Tibial artery (tissue), 4 donors: ENCODE results near the gene RNF7.
"Not testable (repeated sequence)": the region's sequence is repeated elsewhere in the genome, so short reads cannot be mapped to it uniquely, and the experiment has no call there.

Source experiments
- DNase-seq, 2 donors: peaks; one replicate each; pipeline ENCODE4 v3.0.0-alpha.2; 2019
- H3K27ac ChIP-seq, 2 donors: fragments of 200-600 bp; sonication (generic) in 1 of 2; 1 replicate in 1 of 2; 2 replicates in 1 of 2; pipeline ENCODE4 v1.5.1; 2018 to 2019; ENCODE audit warnings: mild to moderate bottlenecking in 1 of 2
- H3K27me3 ChIP-seq, 2 donors: fragments of 200-600 bp; sonication (generic) in 1 of 2; one replicate each; pipeline versions ENCODE4 v1.5.1 to v1.6.0; 2016 to 2019
- H3K36me3 ChIP-seq, 3 donors: fragments of 200-600 bp; sonication (generic) in 2 of 3; one replicate each; pipeline ENCODE4 v1.5.1; 2016 to 2019; ENCODE audit warnings: mild to moderate bottlenecking in 2 of 3
- H3K4me1 ChIP-seq, 4 donors: fragments of 200-600 bp; sonication (generic) in 2 of 4; 1 replicate in 3 of 4; 2 replicates in 1 of 4; pipeline ENCODE4 v1.5.1; 2016 to 2019
- H3K4me3 ChIP-seq, 2 donors: fragments of 200-600 bp; sonication (generic) in 1 of 2; 1 replicate in 1 of 2; 2 replicates in 1 of 2; pipeline ENCODE4 v1.5.1; 2018 to 2019; ENCODE audit warnings: mild to moderate bottlenecking in 2 of 2
- H3K9me3 ChIP-seq, 3 donors: fragments of 200-600 bp; sonication (generic) in 1 of 3; one replicate each; pipeline ENCODE4 v1.5.1; 2016 to 2019
- CTCF ChIP-seq, 2 experiments: fragments of 200-600 bp in 1 of 2; fragments of 450-650 bp in 1 of 2; IDR thresholded peaks; one replicate each; pipeline ENCODE4 v1.5.1; 2017 to 2019; ENCODE audit warnings: antibody characterized with exemption in 2 of 2, mild to moderate bottlenecking in 1 of 2, moderate library complexity in 1 of 2
- intact Hi-C: fragments of 100-400 bp; cut with DNase I; formaldehyde crosslinking; loops from one replicate; pipeline ENCODE4 v1.15.0; 2023; ENCODE audit warnings: low total_unique reads

Gene RNF7

GRCh38 chr3:141783632-141784031, 45.5 kb downstream of the RNF7 start:
- Histone ChIP-seq H3K27ac (no peak overlapping the region), H3K9me3 (no peaks in the 10 kb centered on the region), H3K27me3 (no peaks in the 10 kb centered on the region), H3K4me1 (no peaks in the 10 kb centered on the region), H3K36me3 (no peaks in the 10 kb centered on the region), H3K4me3 (no peak overlapping the region)
- intact Hi-C loops, result no loop called here
- TF ChIP-seq CTCF (IDR thresholded peaks at IDR 0.05), result no peak
- DNase-seq, result no peak

- Histone ChIP-seq H3K4me3 (no peak overlapping the region), H3K36me3 (no peaks in the 10 kb centered on the region), H3K27me3 (no peaks in the 10 kb centered on the region), H3K27ac (no peak overlapping the region), H3K9me3 (no peaks in the 10 kb centered on the region), H3K4me1 (no peaks in the 10 kb centered on the region)
- TF ChIP-seq CTCF (IDR thresholded peaks at IDR 0.05), result no peak
- DNase-seq, result no peak
- intact Hi-C loops, result no loop called here
Measured at GRCh38 chr3:141784096-141784495, 46.0 kb downstream of the RNF7 start.

- no peak overlapping the region for H3K27ac ChIP-seq
- no peaks in the 10 kb centered on the region for H3K4me1 ChIP-seq
- H3K27me3 ChIP-seq, result no peaks in the 10 kb centered on the region
- H3K36me3 ChIP-seq, result no peaks in the 10 kb centered on the region
- no peak for DNase-seq
- H3K9me3 ChIP-seq, result no peaks in the 10 kb centered on the region
- H3K4me3 ChIP-seq, result no peak overlapping the region
- no peak for TF ChIP-seq CTCF (IDR thresholded peaks at IDR 0.05)
- intact Hi-C loops, result no loop called here
Measured at GRCh38 chr3:141784531-141784930, 46.4 kb downstream of the RNF7 start.

- no peaks in the 10 kb centered on the region for H3K27me3 ChIP-seq
- DNase-seq, result no peak
- TF ChIP-seq CTCF (IDR thresholded peaks at IDR 0.05), result no peak
- H3K36me3 ChIP-seq, result no peaks in the 10 kb centered on the region
- no peak overlapping the region for H3K4me3 ChIP-seq
- H3K9me3 ChIP-seq, result no peaks in the 10 kb centered on the region
- intact Hi-C loops, result no loop called here
- no peak overlapping the region for H3K27ac ChIP-seq
- H3K4me1 ChIP-seq, result no peaks in the 10 kb centered on the region
Measured at GRCh38 chr3:141788149-141788548, 50.1 kb downstream of the RNF7 start.

GRCh38 chr3:141788750-141789149, 50.7 kb downstream of the RNF7 start:
- intact Hi-C loops, H3K27me3 ChIP-seq, DNase-seq, H3K27ac ChIP-seq, H3K9me3 ChIP-seq, H3K36me3 ChIP-seq, H3K4me3 ChIP-seq, H3K4me1 ChIP-seq: not testable (repeated sequence)

- Histone ChIP-seq H3K36me3 (no peaks in the 10 kb centered on the region), H3K27ac (no peak overlapping the region), H3K4me1 (no peaks in the 10 kb centered on the region), H3K27me3 (no peaks in the 10 kb centered on the region), H3K9me3 (no peaks in the 10 kb centered on the region), H3K4me3 (no peak overlapping the region)
- DNase-seq, result no peak
- intact Hi-C loops, result no loop called here
- TF ChIP-seq CTCF (IDR thresholded peaks at IDR 0.05), result no peak
Measured at GRCh38 chr3:141789281-141789680, 51.2 kb downstream of the RNF7 start.
